GM23338 (cell line): Measurements from ENCODE around the gene WSCD2. TPM values are rescaled to one million over a fixed set of nuclear protein-coding genes. Genes with fewer than 3 reads are reported as not detected.

Experiments
- ATAC-seq: fragments of 200-7000 bp; cut with Tn5 transposase; 3 replicates; pipeline ENCODE4 v1.9.1; 2020
- DNase-seq: peaks from one replicate; pipeline ENCODE4 v3.0.0-alpha.2; 2015; ENCODE audit warnings: low spot score
- H2AFZ ChIP-seq: fragments of 200-600 bp; sonication (generic); 2 replicates; pipeline ENCODE4 v1.8.0; 2016; ENCODE audit warnings: antibody characterized with exemption, mild to moderate bottlenecking, moderate library complexity
- H3F3A ChIP-seq: fragments of 200-600 bp; sonication (generic); replicated peaks from 2 replicates; pipeline ENCODE4 v1.8.0; 2017; ENCODE audit warnings: antibody characterized with exemption, mixed run types, low read depth
- H3K27ac ChIP-seq: fragments of 200-600 bp; sonication (generic); 2 replicates; pipeline ENCODE4 v1.6.1; 2016; ENCODE audit warnings: low read depth
- H3K27me3 ChIP-seq: fragments of 200-600 bp; sonication (generic); 2 replicates; pipeline ENCODE4 v1.8.0; 2016; ENCODE audit warnings: mild to moderate bottlenecking, mixed run types, moderate library complexity; ENCODE audit not compliant: insufficient read depth
- H3K36me3 ChIP-seq: fragments of 200-600 bp; sonication (generic); 2 replicates; pipeline ENCODE4 v1.8.0; 2016; ENCODE audit warnings: mild to moderate bottlenecking; ENCODE audit not compliant: insufficient read depth
- H3K4me1 ChIP-seq: fragments of 200-600 bp; sonication (generic); 2 replicates; pipeline ENCODE4 v1.8.0; 2016; ENCODE audit warnings: mild to moderate bottlenecking, moderate library complexity; ENCODE audit not compliant: insufficient read depth
- H3K4me2 ChIP-seq: fragments of 200-600 bp; sonication (generic); 2 replicates; pipeline ENCODE4 v1.7.1; 2017; ENCODE audit warnings: mixed run types
- H3K4me3 ChIP-seq: fragments of 200-600 bp; sonication (generic); 2 replicates; pipeline ENCODE4 v1.6.1; 2016; ENCODE audit warnings: mixed run types
- H3K79me2 ChIP-seq: fragments of 200-600 bp; sonication (generic); replicated peaks from 2 replicates; pipeline ENCODE4 v1.8.0; 2017; ENCODE audit warnings: mild to moderate bottlenecking; ENCODE audit not compliant: insufficient read depth
- H3K9me2 ChIP-seq: fragments of 200-600 bp; sonication (generic); 2 replicates; pipeline ENCODE4 v1.8.0; 2017; ENCODE audit not compliant: insufficient read depth
- H4K20me1 ChIP-seq: fragments of 200-600 bp; sonication (generic); replicated peaks from 2 replicates; pipeline ENCODE4 v1.8.0; 2017; ENCODE audit warnings: mild to moderate bottlenecking; ENCODE audit not compliant: insufficient read depth
- H3K27ac Mint-ChIP-seq: 2 replicates; pipeline ENCODE4 v1.8.0; 2020; ENCODE audit warnings: inconsistent platforms, mild to moderate bottlenecking, moderate library complexity, mixed read lengths
- H3K27me3 Mint-ChIP-seq: 3 replicates; pipeline ENCODE4 v1.8.0; 2022; ENCODE audit warnings: low read depth, mild to moderate bottlenecking, moderate library complexity, mixed read lengths, inconsistent platforms; ENCODE audit not compliant: insufficient read depth, poor library complexity
- H3K36me3 Mint-ChIP-seq: 3 replicates; pipeline ENCODE4 v1.8.0; 2021; ENCODE audit warnings: low read depth, mild to moderate bottlenecking, inconsistent platforms, moderate library complexity, mixed read lengths
- H3K4me1 Mint-ChIP-seq: 3 replicates; pipeline ENCODE4 v1.8.0; 2020; ENCODE audit warnings: mild to moderate bottlenecking, inconsistent platforms, mixed read lengths
- H3K4me3 Mint-ChIP-seq: 3 replicates; pipeline ENCODE4 v1.8.0; 2021; ENCODE audit warnings: moderate library complexity, mild to moderate bottlenecking, inconsistent platforms, mixed read lengths
- H3K9me3 Mint-ChIP-seq: 3 replicates; pipeline ENCODE4 v1.8.0; 2020; ENCODE audit warnings: moderate library complexity, mild to moderate bottlenecking, inconsistent platforms, mixed read lengths
- CREB1 ChIP-seq: fragments of 250-450 bp; sonication (Bioruptor Pico); IDR thresholded peaks from 2 replicates; pipeline ENCODE4 v1.5.0; 2020; ENCODE audit warnings: low read depth, mild to moderate bottlenecking, moderate library complexity
- ETS1 ChIP-seq: IDR thresholded peaks from 2 replicates; pipeline ENCODE4 v1.6.1; 2016; ENCODE audit warnings: antibody characterized with exemption
- EZH2 ChIP-seq: fragments of 200-600 bp; sonication (generic); IDR thresholded peaks from one replicate; pipeline ENCODE4 v1.8.0; 2017; ENCODE audit warnings: antibody characterized with exemption, mild to moderate bottlenecking, low read depth; ENCODE audit not compliant: unreplicated experiment
- EZH2phosphoT487 ChIP-seq: fragments of 200-600 bp; sonication (generic); IDR thresholded peaks from one replicate; pipeline ENCODE4 v1.8.1; 2018; ENCODE audit warnings: antibody characterized with exemption; ENCODE audit not compliant: unreplicated experiment
- NANOG ChIP-seq: IDR thresholded peaks from 2 replicates; pipeline ENCODE4 v1.6.1; 2016; ENCODE audit warnings: antibody characterized with exemption, borderline replicate concordance
- POLR2AphosphoS5 ChIP-seq: IDR thresholded peaks from 2 replicates; pipeline ENCODE4 v1.6.1; 2016; ENCODE audit warnings: antibody characterized with exemption, low read depth
- STAT1 ChIP-seq: IDR thresholded peaks from one replicate; pipeline ENCODE4 v1.6.1; 2016; ENCODE audit warnings: antibody characterized with exemption; ENCODE audit not compliant: unreplicated experiment
- ZNF331 ChIP-seq: fragments of 250-450 bp; sonication (Bioruptor Pico); IDR thresholded peaks from 2 replicates; pipeline ENCODE4 v1.5.0; 2020; ENCODE audit warnings: low read depth, mild to moderate bottlenecking, moderate library complexity
- polyA plus RNA-seq: library from polyadenylated mRNA; unstranded; fragments of >200 nt; fragmentation: Nextera tagmentation; extraction: Ambion mirVana; gene quantifications from 2 replicates; pipeline ENCODE4 v1.2.1, GENCODE V29; 2016
- total RNA-seq: library from RNA; depleted of rRNA; stranded (reverse); fragments of >200 nt; shearing (Covaris generic); gene quantifications from 2 replicates; pipeline ENCODE4 v1.2.3, GENCODE V29; 2014
- TF ChIP-seq, protein P1 (sequence below), 2 experiments: fragments of 200-600 bp in 1 of 2; sonication (generic) in 1 of 2; conservative IDR thresholded peaks; 2 replicates each; pipeline versions ENCODE4 v1.5.1 to v1.6.1; 2016 to 2017; ENCODE audit warnings: antibody characterized with exemption in 2 of 2, low read depth in 2 of 2, mild to moderate bottlenecking in 2 of 2, moderate library complexity in 1 of 2

Gene WSCD2
- total and polyA plus RNA-seq, 2 experiments from 2014 or later = 0.66 to 3.1 TPM

DNA sequence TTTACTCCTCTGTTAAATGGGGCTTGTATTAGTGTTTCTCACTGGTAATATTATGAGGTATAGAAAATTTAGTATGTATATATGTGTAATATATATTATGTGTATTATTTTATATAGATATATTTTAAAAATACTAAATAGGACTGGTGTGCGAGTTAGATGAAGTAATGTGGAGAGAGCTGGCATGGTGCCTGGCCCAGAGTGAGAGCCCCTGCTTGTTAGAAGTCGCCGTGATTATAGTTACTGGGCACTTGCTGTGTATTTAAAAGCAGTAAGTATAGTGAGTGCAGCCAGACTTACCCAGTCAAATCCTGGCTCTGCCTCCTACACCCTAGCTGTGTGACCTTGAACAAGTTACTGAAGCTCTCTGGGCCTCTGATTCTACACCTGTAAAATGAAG is 48.0 kb downstream of the WSCD2 start (continued):
- no peak for TF ChIP-seq STAT1
- TF ChIP-seq CREB1 (CRISPR knock-in tag) = no peak
- no peak for TF ChIP-seq NANOG
- TF ChIP-seq ZNF331 (CRISPR knock-in tag) = no peak
- no peak for TF ChIP-seq EZH2
- no peak for TF ChIP-seq ETS1
- no peak for TF ChIP-seq POLR2AphosphoS5

GRCh38 chr12:108179305-108179704 is 50.2 kb downstream of the WSCD2 start:
- no peak for ATAC-seq
- no peak for DNase-seq
- H3K4me2 ChIP-seq = no peak overlapping the region
- H2AFZ ChIP-seq = no peak overlapping the region
- no peaks in the 10 kb centered on the region for H4K20me1 ChIP-seq
- H3K9me2 ChIP-seq = no peaks in the 10 kb centered on the region
- H3K36me3 Mint-ChIP-seq = peaks cover 9% of the 10 kb centered on the region; the same call in 2 of the 3 replicates
- peaks cover 28% of the 10 kb centered on the region for H3K4me1 Mint-ChIP-seq
- H3K27me3 ChIP-seq = no peaks in the 10 kb centered on the region
- peaks cover 16% of the 10 kb centered on the region; the same call in 1 of the 2 replicates for H3K4me1 ChIP-seq
- TF ChIP-seq NANOG (no peak), EZH2phosphoT487 (no peak)
- H3K27ac Mint-ChIP-seq = no peak overlapping the region
- no peak overlapping the region for H3K4me3 Mint-ChIP-seq
- 0 out of 2 replicates have a peak, but pooled peaks cover 2% of the 10 kb centered on the region for H3F3A ChIP-seq
- no peaks in the 10 kb centered on the region for H3K79me2 ChIP-seq
- no peak overlapping the region for H3K4me3 ChIP-seq
- H3K27ac ChIP-seq = no peak overlapping the region
- H3K36me3 ChIP-seq = no peaks in the 10 kb centered on the region
- peaks cover 11% of the 10 kb centered on the region for H3K9me3 Mint-ChIP-seq
- H3K27me3 Mint-ChIP-seq = peaks cover 6% of the 10 kb centered on the region

- no peak overlapping the region for H3K4me3 ChIP-seq
- H3F3A ChIP-seq = no peaks in the 10 kb centered on the region
- H2AFZ ChIP-seq = no peak overlapping the region
- Mint-ChIP-seq H3K9me3 (peaks cover 11% of the 10 kb centered on the region), H3K4me1 (peaks cover 22% of the 10 kb centered on the region), H3K27me3 (peaks cover 2% of the 10 kb centered on the region), H3K36me3 (peaks cover 9% of the 10 kb centered on the region; the same call in 2 of the 3 replicates), H3K4me3 (no peak overlapping the region), H3K27ac (no peak overlapping the region)
- ATAC-seq = no peak
- H3K27ac ChIP-seq = no peak overlapping the region
- no peaks in the 10 kb centered on the region for H3K36me3 ChIP-seq
- no peaks in the 10 kb centered on the region for H3K79me2 ChIP-seq
- no peak for TF ChIP-seq ZNF331 (CRISPR knock-in tag)
- no peak for TF ChIP-seq EZH2
- TF ChIP-seq ETS1 = no peak
- TF ChIP-seq, protein P1, sequence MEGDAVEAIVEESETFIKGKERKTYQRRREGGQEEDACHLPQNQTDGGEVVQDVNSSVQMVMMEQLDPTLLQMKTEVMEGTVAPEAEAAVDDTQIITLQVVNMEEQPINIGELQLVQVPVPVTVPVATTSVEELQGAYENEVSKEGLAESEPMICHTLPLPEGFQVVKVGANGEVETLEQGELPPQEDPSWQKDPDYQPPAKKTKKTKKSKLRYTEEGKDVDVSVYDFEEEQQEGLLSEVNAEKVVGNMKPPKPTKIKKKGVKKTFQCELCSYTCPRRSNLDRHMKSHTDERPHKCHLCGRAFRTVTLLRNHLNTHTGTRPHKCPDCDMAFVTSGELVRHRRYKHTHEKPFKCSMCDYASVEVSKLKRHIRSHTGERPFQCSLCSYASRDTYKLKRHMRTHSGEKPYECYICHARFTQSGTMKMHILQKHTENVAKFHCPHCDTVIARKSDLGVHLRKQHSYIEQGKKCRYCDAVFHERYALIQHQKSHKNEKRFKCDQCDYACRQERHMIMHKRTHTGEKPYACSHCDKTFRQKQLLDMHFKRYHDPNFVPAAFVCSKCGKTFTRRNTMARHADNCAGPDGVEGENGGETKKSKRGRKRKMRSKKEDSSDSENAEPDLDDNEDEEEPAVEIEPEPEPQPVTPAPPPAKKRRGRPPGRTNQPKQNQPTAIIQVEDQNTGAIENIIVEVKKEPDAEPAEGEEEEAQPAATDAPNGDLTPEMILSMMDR (conservative IDR thresholded peaks at IDR 0.05; ENCODE audit: low read depth in 2 of 2) = no peak
- H3K4me1 ChIP-seq = peaks cover 11% of the 10 kb centered on the region; the same call in 1 of the 2 replicates
- H3K4me2 ChIP-seq = no peak overlapping the region
- H4K20me1 ChIP-seq = no peaks in the 10 kb centered on the region
- no peak for DNase-seq
- H3K27me3 ChIP-seq = no peaks in the 10 kb centered on the region
- H3K9me2 ChIP-seq = 0 out of 2 replicates have a peak, but pooled peaks cover 4% of the 10 kb centered on the region
These were observed 51.4 kb downstream of the WSCD2 start for GRCh38 chr12:108180255-108181094.
